T-helper 2 cell treated with Interferon-gamma antibody and Interleukin-4, amounts not matched to agents 5 μg/mL and 100 μg/mL, for 36 hours (primary cell): ENCODE data around the gene CPEB2.
"Not testable (repeated sequence)": the region's sequence is repeated elsewhere in the genome, so short reads cannot be mapped to it uniquely, and the experiment has no call there.

ENCODE experiments used
- DNase-seq: peaks from one replicate; pipeline ENCODE4 v3.0.0; 2021; ENCODE audit warnings: low spot score
- H3K27ac Mint-ChIP-seq: one replicate; pipeline ENCODE4 v1.8.0; 2021; ENCODE audit warnings: mild to moderate bottlenecking, mixed read lengths
- H3K27me3 Mint-ChIP-seq: one replicate; pipeline ENCODE4 v1.8.0; 2021; ENCODE audit warnings: low read depth, mixed read lengths
- H3K36me3 Mint-ChIP-seq: one replicate; pipeline ENCODE4 v1.8.0; 2021; ENCODE audit warnings: low read depth, mixed read lengths
- H3K4me1 Mint-ChIP-seq: one replicate; pipeline ENCODE4 v1.8.0; 2021; ENCODE audit warnings: low read depth, mixed read lengths
- H3K4me3 Mint-ChIP-seq: one replicate; pipeline ENCODE4 v1.8.0; 2022; ENCODE audit warnings: mild to moderate bottlenecking, moderate library complexity, mixed read lengths
- H3K9me3 Mint-ChIP-seq: one replicate; pipeline ENCODE4 v1.8.0; 2021; ENCODE audit warnings: mixed read lengths

Gene CPEB2

DNA sequence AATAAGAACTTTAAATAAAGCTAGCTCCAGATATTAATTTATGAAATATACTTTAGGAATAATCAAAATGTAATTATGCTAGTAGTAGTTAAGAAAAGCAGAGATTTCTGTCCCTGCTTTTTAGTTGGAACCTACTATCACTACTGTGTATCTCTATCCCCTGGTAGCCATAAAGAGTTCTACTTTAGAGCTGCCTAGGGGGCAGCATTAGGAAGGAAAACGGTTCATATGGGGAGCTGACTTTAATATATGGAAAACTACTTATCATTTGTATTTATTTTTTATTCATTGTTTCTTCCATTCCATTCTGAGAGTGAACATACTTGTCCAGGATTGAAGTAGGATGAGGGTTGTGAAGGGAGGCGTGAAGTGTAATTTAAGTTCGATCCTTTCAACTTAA, 40.9 kb downstream of the CPEB2 start:
- Mint-ChIP-seq H3K4me3 (no peak overlapping the region), H3K27ac (no peak overlapping the region), H3K36me3 (peaks cover 15% of the 10 kb centered on the region), H3K9me3 (no peaks in the 10 kb centered on the region), H3K27me3 (no peaks in the 10 kb centered on the region), H3K4me1 (peaks cover 3% of the 10 kb centered on the region)
- no peak for DNase-seq

DNA sequence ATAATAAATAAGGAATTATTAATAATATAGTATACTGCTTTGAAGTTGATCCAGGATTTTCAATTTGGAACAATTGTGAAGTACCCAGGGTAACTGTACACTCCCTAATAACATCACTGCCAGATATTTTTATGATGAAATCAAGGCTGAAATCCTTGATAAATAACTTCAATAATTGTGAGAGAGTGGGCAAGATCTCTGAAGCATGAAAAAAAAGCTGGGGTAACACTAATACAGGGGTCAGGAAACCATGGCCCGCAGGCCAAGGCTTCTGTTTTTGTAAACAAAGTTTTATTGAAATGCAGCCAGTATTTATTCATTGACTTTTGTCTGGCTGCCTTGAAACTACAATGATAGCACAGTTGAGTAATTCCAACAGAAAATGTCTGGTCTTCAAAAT, 41.6 kb downstream of the CPEB2 start:
- Mint-ChIP-seq H3K4me3 (no peak overlapping the region), H3K27me3 (no peaks in the 10 kb centered on the region), H3K27ac (no peak overlapping the region), H3K4me1 (peaks cover 3% of the 10 kb centered on the region), H3K9me3 (no peaks in the 10 kb centered on the region), H3K36me3 (peaks cover 16% of the 10 kb centered on the region)
- no peak for DNase-seq

DNA sequence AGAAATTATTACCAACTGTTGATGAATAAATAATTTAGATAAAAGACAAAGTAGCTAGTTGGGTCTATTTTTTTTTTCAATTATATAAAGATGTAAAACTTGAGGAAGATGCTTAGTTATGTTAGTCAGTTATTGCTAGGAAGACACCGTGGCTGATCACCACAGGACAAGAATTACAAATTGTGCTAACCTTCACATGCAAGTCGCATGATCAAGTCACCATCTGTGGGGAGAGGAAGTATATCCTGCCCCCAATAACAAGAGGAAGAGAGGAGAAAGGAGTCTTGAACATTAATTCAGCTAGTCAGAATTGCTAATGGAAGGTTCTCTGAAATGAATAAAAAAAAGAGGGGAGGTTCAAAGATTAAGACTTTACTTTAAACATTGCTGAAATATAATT, 52.3 kb downstream of the CPEB2 start:
- Mint-ChIP-seq H3K9me3 (no peaks in the 10 kb centered on the region), H3K4me1 (peaks cover 6% of the 10 kb centered on the region), H3K27ac (no peak overlapping the region), H3K27me3 (no peaks in the 10 kb centered on the region), H3K4me3 (no peak overlapping the region), H3K36me3 (peaks cover 34% of the 10 kb centered on the region)
- no peak for DNase-seq

DNA sequence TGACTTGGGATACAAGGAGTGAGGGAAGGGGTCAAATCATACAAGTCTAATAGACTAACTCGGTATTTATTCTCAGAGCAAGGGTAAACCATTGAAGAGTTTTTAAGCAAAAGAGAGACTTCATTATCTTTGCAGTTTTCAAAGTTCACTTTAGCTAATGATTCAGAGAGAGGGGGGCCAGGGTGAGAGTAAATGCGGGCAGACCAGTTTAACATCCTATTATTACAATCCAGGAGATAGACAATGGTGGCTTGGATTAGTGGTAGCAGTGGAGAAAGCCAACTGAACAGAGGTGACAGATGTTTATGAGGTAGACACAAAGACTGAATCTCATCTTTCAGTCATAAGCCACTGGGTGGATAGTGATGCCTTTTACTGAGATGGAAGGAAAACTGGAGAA, 57.9 kb downstream of the CPEB2 start:
- Mint-ChIP-seq H3K4me1 (peaks cover 4% of the 10 kb centered on the region), H3K4me3 (no peak overlapping the region), H3K36me3 (peaks cover 16% of the 10 kb centered on the region), H3K27me3 (no peaks in the 10 kb centered on the region), H3K27ac (no peak overlapping the region), H3K9me3 (no peaks in the 10 kb centered on the region)
- DNase-seq: no peak

DNA sequence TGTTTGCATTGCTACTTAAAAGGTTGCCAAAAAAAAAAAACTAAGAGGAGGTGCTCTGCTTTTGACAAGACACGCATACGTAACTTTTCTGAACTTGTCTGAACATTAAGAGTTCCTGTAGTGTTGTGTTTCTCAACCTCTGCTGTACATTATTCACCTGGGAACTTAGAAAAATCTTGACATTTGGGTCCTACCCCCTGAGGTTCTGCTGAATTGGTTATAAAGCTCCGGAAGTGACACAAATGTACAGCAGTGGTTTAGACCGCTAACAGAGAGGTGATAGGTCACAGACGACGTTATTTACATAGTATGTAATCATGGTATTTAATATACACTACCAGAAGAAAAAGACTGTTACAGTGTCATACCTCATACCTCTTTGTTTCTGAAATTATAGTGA, 61.1 kb downstream of the CPEB2 start:
- Mint-ChIP-seq H3K27ac (no peak overlapping the region), H3K36me3 (peaks cover 28% of the 10 kb centered on the region), H3K4me3 (no peak overlapping the region), H3K9me3 (no peaks in the 10 kb centered on the region), H3K4me1 (peaks cover 3% of the 10 kb centered on the region), H3K27me3 (no peaks in the 10 kb centered on the region)
- no peak for DNase-seq

DNA sequence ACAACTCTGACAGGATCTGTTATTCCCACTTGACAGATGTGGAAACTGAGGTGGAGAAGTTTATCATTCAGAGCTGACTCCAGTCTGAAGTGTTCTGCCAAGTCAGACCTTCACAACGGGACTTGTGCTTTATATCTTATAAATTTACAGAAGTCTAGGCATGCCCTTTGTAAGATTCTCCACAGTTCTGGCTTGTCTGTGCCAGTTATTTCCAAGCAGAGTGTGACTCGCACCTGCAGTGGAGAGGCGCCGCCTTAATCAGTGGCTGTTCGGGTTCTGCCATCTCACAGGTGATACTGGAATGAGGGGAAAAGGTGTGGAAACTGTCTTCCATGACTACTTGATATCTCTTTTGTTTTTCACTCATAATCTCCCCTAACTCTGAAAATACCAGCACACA, 63.2 kb downstream of the CPEB2 start:
- H3K4me3 Mint-ChIP-seq: no peak overlapping the region
- H3K4me1 Mint-ChIP-seq: peaks cover 3% of the 10 kb centered on the region
- DNase-seq: no peak
- no peaks in the 10 kb centered on the region for H3K27me3 Mint-ChIP-seq
- H3K36me3 Mint-ChIP-seq: peaks cover 25% of the 10 kb centered on the region
- no peak overlapping the region for H3K27ac Mint-ChIP-seq
- H3K9me3 Mint-ChIP-seq: no peaks in the 10 kb centered on the region

DNA sequence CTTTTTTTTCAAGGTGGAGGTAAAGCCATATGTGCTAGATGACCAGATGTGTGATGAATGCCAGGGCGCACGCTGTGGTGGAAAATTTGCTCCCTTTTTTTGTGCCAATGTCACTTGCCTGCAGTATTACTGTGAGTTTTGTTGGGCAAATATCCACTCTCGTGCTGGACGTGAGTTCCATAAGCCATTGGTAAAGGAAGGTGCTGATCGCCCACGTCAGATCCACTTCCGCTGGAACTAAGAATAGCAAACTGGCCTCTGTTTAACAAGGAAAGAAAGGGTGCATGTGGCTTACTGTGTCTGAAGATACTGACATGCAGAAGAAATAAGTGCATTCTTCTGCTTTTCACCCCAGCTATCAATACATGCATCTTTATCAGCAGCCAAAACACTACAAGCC, 63.9 kb downstream of the CPEB2 start:
- no peaks in the 10 kb centered on the region for H3K9me3 Mint-ChIP-seq
- H3K4me1 Mint-ChIP-seq: peaks cover 3% of the 10 kb centered on the region

DNA sequence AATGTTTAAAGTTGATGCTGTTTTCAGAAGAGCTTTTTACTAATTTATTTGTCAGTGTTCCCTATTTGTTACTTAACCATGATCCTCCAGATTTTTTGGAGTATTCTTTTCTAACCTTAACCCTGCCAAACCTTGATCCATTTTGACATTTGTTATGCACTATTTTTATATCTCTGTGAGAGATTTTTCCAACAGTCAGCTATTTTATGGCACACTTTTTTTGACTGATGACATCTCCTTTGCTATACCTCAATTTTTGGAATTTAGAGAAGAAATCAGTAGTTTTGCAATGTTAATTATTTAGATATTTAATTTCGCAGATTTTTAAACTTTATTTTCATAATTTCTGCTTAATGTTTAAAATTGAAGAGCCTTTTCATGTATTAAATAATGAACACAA, 66.0 kb downstream of the CPEB2 start:
- no peak for DNase-seq
- Mint-ChIP-seq H3K9me3 (no peaks in the 10 kb centered on the region), H3K27me3 (no peaks in the 10 kb centered on the region), H3K4me3 (no peak overlapping the region), H3K36me3 (peaks cover 25% of the 10 kb centered on the region), H3K27ac (no peak overlapping the region), H3K4me1 (peaks cover 3% of the 10 kb centered on the region)

More for the DNA sequence above, 63.9 kb downstream of the CPEB2 start:
- peaks cover 25% of the 10 kb centered on the region for H3K36me3 Mint-ChIP-seq
- no peaks in the 10 kb centered on the region for H3K27me3 Mint-ChIP-seq
- H3K4me3 Mint-ChIP-seq: no peak overlapping the region
- no peak for DNase-seq
- no peak overlapping the region for H3K27ac Mint-ChIP-seq

DNA sequence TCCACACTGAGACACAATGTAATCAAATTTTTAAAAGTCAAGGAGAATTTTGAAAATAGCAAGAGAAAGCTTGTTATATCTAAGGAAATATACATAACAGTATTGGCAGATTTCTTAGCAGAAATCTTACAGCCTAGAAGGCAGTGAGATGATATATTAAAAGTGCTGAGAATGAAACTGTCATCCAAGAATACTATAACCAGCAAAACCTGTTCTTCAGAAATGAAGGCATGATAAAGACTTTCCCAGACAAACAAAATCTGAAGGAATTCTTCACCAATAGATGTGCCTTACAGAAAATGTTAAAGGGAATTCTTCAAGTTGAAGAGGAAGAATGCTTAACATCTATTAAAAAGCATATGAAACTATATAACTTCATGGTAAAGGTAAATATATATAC, 73.6 kb downstream of the CPEB2 start:
- Mint-ChIP-seq H3K9me3 (peaks cover 14% of the 10 kb centered on the region), H3K4me1 (no peaks in the 10 kb centered on the region), H3K27ac (no peak overlapping the region), H3K4me3 (no peak overlapping the region), H3K27me3 (peaks cover 8% of the 10 kb centered on the region), H3K36me3 (no peaks in the 10 kb centered on the region)
- DNase-seq: no peak

DNA sequence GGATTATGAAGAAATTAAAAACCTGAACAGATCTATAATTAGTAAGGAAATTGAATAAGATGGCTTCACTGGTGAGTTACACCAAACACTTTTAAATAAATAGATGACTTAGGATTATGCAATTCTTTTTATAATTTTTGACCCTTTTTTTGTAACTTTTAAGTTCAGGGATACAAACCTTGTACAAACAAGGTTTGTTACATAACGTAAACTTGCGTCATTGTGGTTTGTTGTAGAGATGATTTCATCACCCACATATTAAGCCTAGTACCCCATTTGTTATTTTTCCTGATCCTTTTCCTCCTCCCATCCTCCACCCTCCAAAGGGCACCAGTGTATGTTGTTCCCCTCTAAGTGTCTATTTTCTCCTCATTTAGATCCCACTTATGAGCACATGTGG, 75.7 kb downstream of the CPEB2 start:
- Mint-ChIP-seq H3K27me3 (peaks cover 8% of the 10 kb centered on the region), H3K4me1 (no peaks in the 10 kb centered on the region), H3K9me3 (peaks cover 14% of the 10 kb centered on the region), H3K27ac (no peak overlapping the region), H3K4me3 (no peak overlapping the region), H3K36me3 (no peaks in the 10 kb centered on the region)
- DNase-seq: no peak

DNA sequence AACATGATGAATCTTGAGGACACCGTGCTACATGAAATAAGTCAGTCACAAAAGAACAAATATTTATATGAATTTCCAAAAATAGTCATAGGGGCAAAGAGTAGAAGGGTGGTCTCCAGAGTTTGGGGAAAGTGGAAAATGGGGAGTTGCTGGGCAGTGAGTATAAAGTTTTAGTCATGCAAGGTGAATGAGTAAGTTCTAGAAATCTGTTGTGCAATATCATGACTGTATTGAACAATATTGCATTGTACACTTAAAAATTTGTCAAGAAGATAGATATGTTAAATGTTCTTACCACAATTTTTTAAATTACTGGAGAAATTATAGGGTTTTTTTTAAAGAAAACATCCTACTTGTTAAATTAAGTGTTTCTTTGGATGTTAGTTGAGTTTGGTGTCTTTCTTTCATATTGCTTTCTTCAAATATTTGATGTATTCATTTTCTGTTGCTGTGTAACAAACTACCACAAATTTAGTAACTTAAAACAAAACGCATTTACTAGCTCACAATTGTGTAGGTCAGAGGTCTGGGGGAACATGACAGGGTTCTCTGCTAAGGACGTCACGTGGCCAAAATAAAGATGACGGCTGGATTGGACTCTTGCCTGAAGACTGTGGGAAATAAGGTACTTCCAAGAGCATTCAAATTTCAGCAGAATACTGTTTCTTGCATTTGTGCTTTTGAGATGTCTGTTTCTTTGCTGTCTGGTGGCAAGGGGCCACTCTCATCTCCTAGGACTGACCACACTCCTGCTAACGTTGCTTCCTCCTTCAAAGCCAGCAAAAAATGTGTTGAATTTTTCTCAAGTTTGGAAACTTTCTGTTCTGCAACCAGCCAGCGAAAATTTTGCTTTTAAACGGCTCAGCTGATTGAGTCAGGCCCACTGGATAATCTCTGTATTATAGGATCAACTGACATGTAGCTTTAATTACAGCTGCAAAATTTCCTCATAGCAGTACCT, 76.7 kb downstream of the CPEB2 start:
- DNase-seq: no peak
- Mint-ChIP-seq H3K27me3 (peaks cover 8% of the 10 kb centered on the region), H3K36me3 (no peaks in the 10 kb centered on the region), H3K9me3 (peaks cover 9% of the 10 kb centered on the region), H3K4me3 (no peak overlapping the region), H3K27ac (no peak overlapping the region), H3K4me1 (no peaks in the 10 kb centered on the region)

DNA sequence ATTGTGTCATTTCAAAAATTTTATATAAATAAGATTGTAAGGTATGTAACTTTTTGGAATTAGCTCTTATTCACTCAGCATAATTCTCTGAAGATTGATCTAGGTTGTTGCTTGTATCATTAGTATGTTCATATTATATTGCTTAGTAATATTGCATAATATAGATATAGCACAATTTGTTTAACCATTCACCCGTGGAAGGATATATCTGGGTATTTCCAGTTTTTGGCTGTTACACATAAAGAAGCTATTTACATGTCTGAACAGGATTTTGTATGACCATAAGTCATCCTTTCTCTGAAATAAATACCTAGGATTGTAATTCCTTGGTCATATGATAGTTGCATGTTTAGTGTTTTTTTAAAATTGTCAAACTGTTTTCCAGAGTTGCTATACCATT, 82.5 kb downstream of the CPEB2 start:
- Mint-ChIP-seq H3K36me3 (no peaks in the 10 kb centered on the region), H3K9me3 (peaks cover 5% of the 10 kb centered on the region), H3K27ac (no peak overlapping the region), H3K4me3 (no peak overlapping the region), H3K27me3 (peaks cover 17% of the 10 kb centered on the region), H3K4me1 (no peaks in the 10 kb centered on the region)
- DNase-seq: no peak

DNA sequence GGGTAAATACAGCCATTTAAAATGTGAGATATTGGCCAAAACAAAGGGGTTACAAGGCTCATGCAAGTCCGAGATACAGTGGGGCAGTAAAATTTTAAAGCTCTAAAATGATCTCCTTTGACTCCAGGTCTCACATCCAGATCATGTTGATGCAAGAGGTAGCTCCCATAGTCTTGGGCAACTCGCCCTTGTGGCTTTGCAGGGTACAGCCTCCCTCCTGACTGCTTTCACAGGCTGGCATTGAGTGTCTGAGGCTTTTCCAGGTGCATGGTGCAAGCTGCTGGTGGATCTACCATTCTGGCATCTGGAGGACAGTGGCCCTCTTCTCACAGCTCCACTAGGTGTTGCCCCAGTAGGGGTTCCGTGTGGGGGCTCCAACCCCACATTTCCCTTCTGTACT, 83.5 kb downstream of the CPEB2 start:
- peaks cover 24% of the 10 kb centered on the region for H3K27me3 Mint-ChIP-seq

DNA sequence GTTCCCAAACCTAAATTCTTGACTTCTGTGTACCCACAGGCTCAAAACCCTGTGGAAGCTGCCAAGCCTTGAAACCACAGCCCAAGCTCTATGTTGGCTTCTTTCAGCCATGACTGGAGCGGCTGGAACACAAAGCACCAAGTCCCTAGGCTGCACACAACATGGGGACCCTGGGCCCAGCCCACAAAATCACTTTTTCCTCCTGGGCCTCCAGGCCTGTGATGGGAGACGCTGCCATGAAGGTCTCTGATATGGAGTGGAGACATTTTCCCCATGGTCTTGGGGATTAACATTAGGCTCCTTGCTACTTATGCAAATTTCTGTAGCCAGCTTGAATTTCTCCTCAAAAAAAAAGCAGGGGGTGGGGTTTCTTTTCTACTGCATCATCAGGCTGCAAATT, 84.0 kb downstream of the CPEB2 start:
- H3K4me3 Mint-ChIP-seq, H3K9me3 Mint-ChIP-seq, H3K36me3 Mint-ChIP-seq, H3K4me1 Mint-ChIP-seq, H3K27ac Mint-ChIP-seq, DNase-seq: not testable (repeated sequence)
- peaks cover 26% of the 10 kb centered on the region for H3K27me3 Mint-ChIP-seq

More for the DNA sequence above, 83.5 kb downstream of the CPEB2 start:
- H3K36me3 Mint-ChIP-seq, H3K27ac Mint-ChIP-seq, H3K4me3 Mint-ChIP-seq, H3K4me1 Mint-ChIP-seq, H3K9me3 Mint-ChIP-seq, DNase-seq: not testable (repeated sequence)
